ENCODE measurements around the gene TUBGCP2. TPM values are rescaled to one million over a fixed set of nuclear protein-coding genes. Genes with fewer than 3 reads are reported as not detected.
"Not testable (repeated sequence)": the region's sequence is repeated elsewhere in the genome, so short reads cannot be mapped to it uniquely, and the experiment has no call there.

The TUBGCP2 gene
- total RNA-seq, 4 donors from 2014 or later = 35.8 to 47.3 (median 38.8) TPM

DNA sequence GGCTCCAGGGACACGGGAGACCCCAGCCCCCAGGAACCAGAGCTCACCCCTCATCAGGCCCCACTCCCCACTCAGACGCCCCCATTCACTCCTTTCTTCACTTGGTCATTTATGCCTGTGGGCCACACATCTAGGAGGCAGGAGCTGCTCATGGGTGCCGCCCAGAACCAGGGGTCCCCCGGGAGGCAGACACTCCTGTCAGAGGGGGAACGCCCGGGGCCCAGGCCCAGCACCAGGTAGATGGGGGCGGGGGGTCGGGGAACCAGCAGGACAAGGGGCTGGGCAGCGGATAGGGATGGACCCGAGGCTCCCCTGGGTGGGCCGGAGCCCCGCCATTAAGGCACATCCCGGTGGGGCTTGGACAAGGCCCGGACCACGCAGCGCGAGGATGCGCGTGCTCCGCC lies 16.2 kb upstream of the TUBGCP2 start:
- no peak for TF ChIP-seq CTCF (IDR thresholded peaks at IDR 0.05)
- H3K4me1 ChIP-seq = peaks cover 3 to 32% (median 19%) of the 10 kb centered on the region in 3 donors
- peak overlapping the region in 1 of 2 donors; percentile 59 for H3K4me3 ChIP-seq
- peak overlapping the region in 3 of 4 donors; percentile 28 to 64 (median 55) for H3K27ac ChIP-seq
- 25% methylated on average over 5 of the region's 20 CpGs; no CpG with 5 or more reads in 1 of the 2 donors for WGBS, 2 donors (ENCODE audit: low coverage in 1 of 2)
- H3K9me3 ChIP-seq = no peaks in the 10 kb centered on the region
- ATAC-seq = no peak
- H3K27me3 ChIP-seq = peaks cover 75% of the 10 kb centered on the region
- H3K36me3 ChIP-seq = no peaks in the 10 kb centered on the region

DNA sequence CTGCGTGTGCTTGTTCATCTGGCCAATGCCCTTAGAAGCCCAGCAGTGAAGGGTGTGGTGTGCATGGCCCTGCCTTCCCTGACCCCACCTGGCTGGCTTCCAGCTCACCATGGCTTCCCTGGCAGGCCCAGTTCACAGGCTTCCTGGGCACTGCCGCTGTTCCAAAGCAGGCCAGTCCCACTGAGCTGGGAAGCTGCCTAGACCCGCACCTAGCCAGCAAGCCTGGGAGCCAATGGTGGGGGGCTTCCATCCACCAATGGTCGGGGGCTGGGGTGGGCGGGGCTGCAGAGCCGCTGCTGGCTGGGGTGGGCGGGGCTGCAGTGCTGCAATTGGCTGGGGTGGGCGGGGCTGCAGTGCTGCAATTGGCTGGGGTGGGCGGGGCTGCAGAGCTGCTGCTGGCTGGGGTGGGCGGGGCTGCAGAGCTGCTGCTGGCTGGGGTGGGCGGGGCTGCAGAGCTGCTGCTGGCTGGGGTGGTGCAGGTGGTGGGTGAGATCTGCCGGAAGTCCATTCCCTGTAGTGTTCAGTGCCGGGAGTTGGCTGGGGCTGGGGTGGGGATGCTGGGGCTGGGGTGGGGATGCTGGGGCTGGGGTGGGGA lies 15.6 kb upstream of the TUBGCP2 start:
- Histone ChIP-seq H3K4me1 (peaks cover 3 to 26% (median 17%) of the 10 kb centered on the region in 3 donors), H3K36me3 (no peaks in the 10 kb centered on the region), H3K9me3 (no peaks in the 10 kb centered on the region), H3K27ac (peak overlapping the region in 1 of 4 donors; percentile 28), H3K4me3 (peak overlapping the region in 1 of 2 donors; percentile 59), H3K27me3 (peaks cover 75% of the 10 kb centered on the region)
- 40% methylated on average over 1 of the region's 13 CpGs; no CpG with 5 or more reads in 1 of the 2 donors for WGBS, 2 donors (ENCODE audit: low coverage in 1 of 2)
- TF ChIP-seq POLR2A (IDR thresholded peaks at IDR 0.05) (no peak), EP300 (IDR thresholded peaks at IDR 0.05) (no peak), POLR2AphosphoS5 (IDR thresholded peaks at IDR 0.05) (no peak), CTCF (IDR thresholded peaks at IDR 0.05) (no peak)
- peak; percentile 80 for ATAC-seq

DNA sequence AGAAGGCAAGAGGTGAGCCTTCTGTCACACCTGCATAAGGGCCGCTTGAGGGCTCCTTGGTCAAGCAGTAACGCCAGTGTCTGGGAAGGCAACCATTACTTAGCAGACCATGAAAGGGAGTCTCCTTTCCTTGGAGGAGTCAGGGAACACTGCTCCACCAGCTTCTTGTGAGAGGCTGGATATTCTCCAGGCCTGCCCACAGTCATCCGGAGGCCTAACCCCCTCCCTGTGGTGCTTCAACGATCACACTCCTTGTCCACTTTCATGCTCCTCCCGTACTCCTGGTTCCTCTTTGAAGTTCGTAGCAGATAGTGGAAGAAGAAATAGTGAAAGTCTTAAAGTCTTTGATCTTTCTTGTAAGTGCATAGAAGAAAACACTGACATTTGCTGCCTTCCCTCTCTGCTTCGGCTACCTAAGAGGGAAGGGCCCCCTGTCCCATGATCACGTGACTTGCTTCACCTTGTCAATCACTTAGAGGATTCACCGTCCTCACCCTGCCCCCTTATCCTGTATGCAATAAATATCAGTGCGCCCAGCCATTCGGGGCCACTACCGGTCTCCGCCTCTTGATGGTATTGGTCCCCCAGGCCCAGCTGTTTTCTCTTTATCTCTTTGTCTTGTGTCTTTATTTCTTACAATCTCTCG lies 13.5 kb upstream of the TUBGCP2 start:
- WGBS, 2 donors (ENCODE audit: low coverage in 1 of 2) = 64 to 83% methylated on average over 7 to 10 of the region's 14 CpGs
- not testable (repeated sequence) for H3K36me3 ChIP-seq, H3K4me3 ChIP-seq, H3K9me3 ChIP-seq, H3K27ac ChIP-seq, ATAC-seq
- peaks cover 64% of the 10 kb centered on the region for H3K27me3 ChIP-seq
- H3K4me1 ChIP-seq = peaks cover 3 to 33% (median 19%) of the 10 kb centered on the region in 3 donors

GRCh38 chr10:133320852-133321422 lies 12.3 kb upstream of the TUBGCP2 start:
- WGBS, 2 donors (ENCODE audit: low coverage in 1 of 2) = 88% methylated on average over 4 to 5 of the region's 6 CpGs
- H3K27ac ChIP-seq, H3K9me3 ChIP-seq, H3K36me3 ChIP-seq, H3K4me3 ChIP-seq, ATAC-seq: not testable (repeated sequence)
- Histone ChIP-seq H3K27me3 (peaks cover 51% of the 10 kb centered on the region), H3K4me1 (peaks cover 1 to 29% (median 16%) of the 10 kb centered on the region in 3 donors)

- Histone ChIP-seq H3K4me3 (peak overlapping the region in 1 of 2 donors; percentile 40), H3K27ac (no peak overlapping the region)
- 20 to 87% methylated on average over 5 to 20 of the region's 51 CpGs for WGBS, 2 donors (ENCODE audit: low coverage in 1 of 2)
Measured at GRCh38 chr10:133318494-133319127, 9.9 kb upstream of the TUBGCP2 start.

More at GRCh38 chr10:133318494-133319127, 9.9 kb upstream of the TUBGCP2 start:
- Histone ChIP-seq H3K36me3 (no peaks in the 10 kb centered on the region), H3K9me3 (no peaks in the 10 kb centered on the region), H3K4me1 (peaks cover 0 to 12% (median 3%) of the 10 kb centered on the region in 3 donors), H3K27me3 (peaks cover 31% of the 10 kb centered on the region)
- TF ChIP-seq CTCF (IDR thresholded peaks at IDR 0.05) (peak in 3 of 4 experiments; percentile 53 to 77 (median 54)), POLR2A (IDR thresholded peaks at IDR 0.05) (no peak), POLR2AphosphoS5 (IDR thresholded peaks at IDR 0.05) (no peak), EP300 (IDR thresholded peaks at IDR 0.05) (no peak)
- peak; percentile 84 for ATAC-seq
